C4-2B (cell line): ENCODE results near the gene CLTB.

ENCODE experiments used
- CTCF ChIP-seq: fragments of 450-650 bp; conservative IDR thresholded peaks from 2 replicates; pipeline ENCODE4 v1.5.1; 2017; ENCODE audit warnings: mild to moderate bottlenecking
- ZFX ChIP-seq: fragments of 450-650 bp; IDR thresholded peaks from 2 replicates; pipeline ENCODE4 v1.6.1; 2017

- TF ChIP-seq CTCF (no peak), ZFX (no peak)
Observed at GRCh38 chr5:176387384-176387925, 28.9 kb downstream of the CLTB start.
